GM12865 (cell line): ENCODE results near the gene PPP5C.
"Not testable (repeated sequence)": the region's sequence is repeated elsewhere in the genome, so short reads cannot be mapped to it uniquely, and the experiment has no call there.

ENCODE experiments used
- DNase-seq: peaks from one replicate; pipeline ENCODE4 v3.0.0; 2010; ENCODE audit warnings: low read depth
- H3K4me3 ChIP-seq: 2 replicates; pipeline ENCODE4 v1.5.1; 2011; ENCODE audit warnings: mild to moderate bottlenecking, low read depth, low read length, control low read depth
- TF ChIP-seq, protein P1 (sequence below): IDR thresholded peaks from 2 replicates; pipeline ENCODE4 v1.5.1; 2011; ENCODE audit warnings: low read length, control low read depth, low read depth, inconsistent platforms; ENCODE audit not compliant: insufficient read depth; ENCODE audit errors: missing control alignments

The PPP5C gene

DNA sequence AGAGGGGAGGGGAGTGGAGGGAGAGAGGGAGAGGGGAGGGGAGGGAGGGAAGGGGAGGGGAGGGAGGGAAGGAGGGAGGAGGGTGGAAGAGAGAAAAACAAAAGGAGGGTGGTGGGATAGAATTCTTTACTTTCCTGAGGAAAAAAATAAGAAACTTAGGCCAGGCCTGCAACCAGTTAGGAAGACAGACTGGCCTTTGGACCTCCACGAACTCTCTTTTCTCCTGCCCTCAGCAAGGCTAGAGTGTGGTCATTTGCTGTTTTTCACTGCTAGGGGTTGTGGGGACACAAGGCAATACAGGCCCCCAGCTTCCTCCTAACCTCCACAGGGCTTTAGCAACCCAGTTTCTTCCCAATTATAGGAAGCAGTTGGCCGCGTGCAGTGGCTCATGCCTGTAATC is 62.3 kb downstream of the PPP5C start:
- H3K4me3 ChIP-seq, result no peak overlapping the region
- TF ChIP-seq, protein P1, sequence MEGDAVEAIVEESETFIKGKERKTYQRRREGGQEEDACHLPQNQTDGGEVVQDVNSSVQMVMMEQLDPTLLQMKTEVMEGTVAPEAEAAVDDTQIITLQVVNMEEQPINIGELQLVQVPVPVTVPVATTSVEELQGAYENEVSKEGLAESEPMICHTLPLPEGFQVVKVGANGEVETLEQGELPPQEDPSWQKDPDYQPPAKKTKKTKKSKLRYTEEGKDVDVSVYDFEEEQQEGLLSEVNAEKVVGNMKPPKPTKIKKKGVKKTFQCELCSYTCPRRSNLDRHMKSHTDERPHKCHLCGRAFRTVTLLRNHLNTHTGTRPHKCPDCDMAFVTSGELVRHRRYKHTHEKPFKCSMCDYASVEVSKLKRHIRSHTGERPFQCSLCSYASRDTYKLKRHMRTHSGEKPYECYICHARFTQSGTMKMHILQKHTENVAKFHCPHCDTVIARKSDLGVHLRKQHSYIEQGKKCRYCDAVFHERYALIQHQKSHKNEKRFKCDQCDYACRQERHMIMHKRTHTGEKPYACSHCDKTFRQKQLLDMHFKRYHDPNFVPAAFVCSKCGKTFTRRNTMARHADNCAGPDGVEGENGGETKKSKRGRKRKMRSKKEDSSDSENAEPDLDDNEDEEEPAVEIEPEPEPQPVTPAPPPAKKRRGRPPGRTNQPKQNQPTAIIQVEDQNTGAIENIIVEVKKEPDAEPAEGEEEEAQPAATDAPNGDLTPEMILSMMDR, result no peak
- no peak for DNase-seq

DNA sequence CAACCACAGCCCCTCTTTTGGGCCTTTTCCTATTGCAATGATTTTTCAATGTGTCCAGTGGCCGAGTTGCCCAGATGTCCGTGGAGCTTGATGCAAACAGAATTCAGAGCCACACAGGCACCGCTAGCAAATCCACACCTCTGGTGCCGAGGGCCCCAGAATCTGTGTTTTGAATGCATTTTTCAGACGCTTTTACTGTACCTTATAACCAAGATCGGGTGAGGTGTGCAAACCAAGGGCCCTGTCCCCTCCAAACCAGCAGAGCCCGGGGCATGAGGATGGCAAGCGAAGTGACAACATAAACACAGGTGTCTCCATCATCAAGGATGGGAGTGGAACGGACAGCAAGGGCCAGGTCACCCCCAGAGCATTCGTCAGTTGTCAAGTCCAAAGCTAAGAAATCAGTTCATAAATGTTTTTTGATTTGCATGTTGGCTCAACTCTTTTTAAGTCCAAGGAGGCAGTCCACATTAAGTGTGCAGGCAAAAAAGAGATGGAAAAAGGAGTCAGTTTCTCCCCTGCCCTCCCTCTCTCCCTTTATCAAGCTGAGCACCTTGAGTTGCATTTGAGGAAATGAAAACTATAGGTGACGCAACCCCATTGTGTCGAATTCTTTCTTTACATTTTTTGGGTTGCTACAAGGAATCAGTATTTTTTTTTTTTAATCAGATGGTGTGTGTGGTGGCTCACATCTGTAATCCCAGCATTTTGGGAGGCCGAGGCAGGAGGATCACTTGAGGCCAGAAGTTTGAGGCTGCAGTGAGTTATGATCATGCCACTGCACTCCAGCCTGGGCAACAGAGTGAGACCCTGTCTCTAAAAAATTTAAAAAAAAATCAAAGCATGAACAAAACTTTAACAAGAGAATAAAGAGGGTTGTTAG is 63.6 kb downstream of the PPP5C start:
- DNase-seq, result no peak
- TF ChIP-seq, protein P1, result no peak
- H3K4me3 ChIP-seq, result no peak overlapping the region

DNA sequence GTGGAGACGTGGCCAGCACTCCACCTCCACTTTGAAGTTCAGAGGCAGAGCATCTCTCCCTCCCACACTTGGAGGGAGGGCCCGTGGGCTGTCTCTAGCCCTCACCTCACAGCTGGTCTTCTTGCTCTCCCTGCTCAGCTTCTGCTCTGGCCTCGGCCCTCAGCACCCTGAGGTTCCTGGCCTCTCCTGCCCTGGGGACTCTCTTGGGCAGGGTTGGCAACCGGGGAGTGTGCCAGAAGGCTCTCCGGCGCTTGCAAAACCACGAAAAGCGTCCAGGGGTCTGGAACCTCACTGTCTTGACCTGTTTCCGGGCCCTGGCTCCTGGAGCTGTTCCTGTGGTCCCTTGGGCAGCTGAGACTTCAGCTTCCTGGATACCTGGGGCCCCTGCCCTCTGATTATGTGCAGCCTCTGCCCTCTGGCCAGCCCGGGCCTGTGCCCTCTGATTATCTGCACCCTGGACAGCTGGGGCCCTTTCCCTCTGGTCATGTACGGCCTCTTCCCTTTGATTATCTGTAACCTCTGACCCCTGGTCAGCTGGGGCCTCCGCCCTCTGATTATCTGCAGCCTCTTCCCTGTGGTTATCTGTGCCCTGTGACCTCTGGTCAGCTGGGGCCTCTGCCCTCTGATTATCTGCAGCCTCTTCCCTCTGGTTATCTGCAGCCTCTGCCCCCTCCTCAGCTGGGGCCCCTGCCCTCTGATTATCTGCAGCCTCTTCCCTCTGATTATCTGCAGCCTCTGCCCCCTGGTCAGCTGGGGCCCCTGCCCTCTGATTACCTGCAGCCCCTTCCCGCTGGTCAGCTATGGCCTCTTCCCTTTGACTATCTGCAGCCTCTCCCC is 64.4 kb downstream of the PPP5C start:
- DNase-seq, result no peak
- no peak overlapping the region for H3K4me3 ChIP-seq
- TF ChIP-seq, protein P1, result no peak

DNA sequence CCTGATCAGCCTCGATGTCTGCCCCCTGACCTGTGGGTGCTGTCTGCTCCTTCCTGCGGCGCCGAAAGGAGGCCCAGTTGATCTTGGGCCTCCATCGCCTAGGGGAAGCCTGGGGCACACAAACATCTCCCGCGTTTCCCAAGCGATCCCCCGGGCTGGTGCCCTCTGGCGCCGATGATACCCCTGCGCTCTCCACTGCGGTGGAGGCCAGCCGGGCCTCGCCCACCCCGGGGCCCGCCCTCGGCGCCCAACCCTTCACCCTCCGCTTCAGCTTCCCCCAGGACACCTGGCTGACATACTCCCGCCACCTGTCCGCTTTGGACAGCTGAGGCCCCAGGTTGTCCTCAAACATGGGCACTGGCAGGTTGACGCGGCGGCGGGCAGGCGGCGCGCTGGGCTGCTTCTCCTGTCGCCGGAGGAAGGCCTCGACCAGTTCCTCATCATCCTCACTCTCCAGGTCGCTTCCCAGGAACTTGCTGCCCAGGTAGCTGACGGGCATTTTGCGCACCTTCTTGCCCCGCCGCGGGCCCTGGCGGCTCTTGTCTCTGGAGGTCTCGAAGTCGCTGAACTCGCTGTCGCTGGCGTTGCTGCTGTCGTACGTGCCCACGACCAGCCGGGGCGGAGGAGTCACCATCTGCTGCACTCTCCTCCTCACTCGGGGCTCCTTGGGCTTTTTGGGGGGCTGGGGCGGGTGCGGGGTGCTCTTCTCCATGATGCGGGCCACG is 65.2 kb downstream of the PPP5C start:
- no peak overlapping the region for H3K4me3 ChIP-seq
- TF ChIP-seq, protein P1, result no peak
- DNase-seq, result no peak

DNA sequence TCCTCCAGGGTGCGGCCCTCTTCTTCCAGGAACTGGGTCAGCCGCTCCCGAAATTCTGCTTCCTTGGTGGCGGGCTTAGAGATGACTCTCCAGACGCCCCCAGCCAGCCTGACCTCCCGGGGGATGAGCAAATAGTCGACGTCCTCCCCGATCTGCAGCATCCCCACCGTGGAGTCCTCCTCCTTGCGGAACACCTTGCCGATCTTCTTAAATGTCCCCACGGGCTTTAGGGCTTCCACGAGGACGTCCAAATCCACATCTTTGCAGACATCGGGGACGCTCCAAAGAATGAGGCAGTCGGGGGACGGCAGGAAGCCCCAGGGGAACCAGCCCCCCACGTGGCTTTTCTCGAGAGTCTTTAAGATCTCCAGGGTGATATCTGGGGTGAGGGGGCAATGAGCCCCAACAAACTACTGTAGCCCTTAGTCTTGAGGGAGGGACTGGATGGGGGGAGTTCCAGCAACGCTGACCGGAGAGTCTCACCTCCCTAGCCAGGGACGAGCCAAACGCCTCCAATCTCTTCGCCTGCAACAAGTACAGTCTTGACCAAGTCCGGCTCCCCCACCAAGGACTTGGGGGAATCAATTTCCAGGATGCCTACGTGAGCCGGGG is 65.9 kb downstream of the PPP5C start:
- H3K4me3 ChIP-seq, result no peak overlapping the region
- TF ChIP-seq, protein P1, result no peak
- no peak for DNase-seq

DNA sequence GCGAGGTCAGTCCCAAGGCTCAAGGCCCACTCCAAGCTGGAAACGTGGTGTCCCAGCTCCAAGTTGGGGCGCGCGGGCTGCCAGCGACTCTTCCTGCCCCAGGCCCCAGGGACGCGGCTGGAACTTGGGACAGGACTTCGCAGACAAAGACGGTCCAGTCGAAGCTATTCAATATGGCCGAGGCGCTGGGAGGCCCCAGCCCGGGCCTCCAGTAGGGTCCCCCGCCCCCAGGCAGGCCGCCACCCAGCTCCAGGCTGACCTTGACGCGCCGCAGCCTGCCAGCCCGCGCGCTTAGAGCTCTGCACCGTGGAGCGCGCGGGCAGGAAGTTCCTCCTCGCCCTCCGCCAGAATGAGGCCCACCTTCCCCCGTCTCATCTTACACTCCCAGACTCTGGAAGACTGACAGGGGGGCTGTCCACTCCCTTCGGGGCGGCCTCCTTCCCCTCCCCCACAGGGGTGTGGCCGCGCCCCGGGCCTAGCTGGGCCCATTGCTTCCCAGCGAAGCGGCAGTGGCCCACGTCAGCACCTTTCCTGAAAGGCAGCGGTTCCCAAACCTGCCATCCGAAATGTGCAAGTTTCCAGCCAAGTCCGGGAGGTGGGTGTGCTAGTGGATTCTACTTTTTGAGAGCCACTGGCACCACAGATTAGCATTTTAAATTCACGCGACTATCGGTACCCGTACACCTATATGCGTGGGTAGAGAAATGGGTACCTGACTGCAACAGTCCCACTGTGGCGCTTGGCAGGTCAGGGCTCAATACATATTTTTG is 66.6 kb downstream of the PPP5C start, which contains the start of gene CCDC8:
Gene CCDC8 (minus strand): TSS at position 303 of the 770 bp plus-strand sequence. CDS start 754 bp downstream, outside the sequence.
- TF ChIP-seq, protein P1, result no peak
- DNase-seq, result no peak
- no peak within 1 kb of the TSS for H3K4me3 ChIP-seq

DNA sequence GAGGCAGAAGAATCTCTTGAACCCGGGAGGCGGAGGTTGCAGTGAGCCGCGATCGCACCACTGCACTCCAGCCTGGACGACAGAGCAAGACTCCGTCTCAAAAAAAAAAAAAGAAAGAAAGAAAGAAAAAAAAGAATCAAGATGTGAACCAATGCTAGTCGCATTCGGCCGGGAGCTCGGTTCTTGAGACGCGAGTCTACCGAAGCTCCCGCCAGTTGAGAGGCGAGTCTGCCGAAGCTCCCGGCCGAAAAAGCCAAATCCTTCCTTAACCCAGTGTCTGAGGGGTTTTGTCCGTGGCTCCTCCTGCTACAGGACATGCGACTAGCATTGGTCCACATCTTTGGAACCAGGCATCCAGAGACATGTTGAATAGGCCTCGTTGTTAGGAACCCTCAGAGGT is 68.0 kb downstream of the PPP5C start:
- not testable (repeated sequence) for DNase-seq

DNA sequence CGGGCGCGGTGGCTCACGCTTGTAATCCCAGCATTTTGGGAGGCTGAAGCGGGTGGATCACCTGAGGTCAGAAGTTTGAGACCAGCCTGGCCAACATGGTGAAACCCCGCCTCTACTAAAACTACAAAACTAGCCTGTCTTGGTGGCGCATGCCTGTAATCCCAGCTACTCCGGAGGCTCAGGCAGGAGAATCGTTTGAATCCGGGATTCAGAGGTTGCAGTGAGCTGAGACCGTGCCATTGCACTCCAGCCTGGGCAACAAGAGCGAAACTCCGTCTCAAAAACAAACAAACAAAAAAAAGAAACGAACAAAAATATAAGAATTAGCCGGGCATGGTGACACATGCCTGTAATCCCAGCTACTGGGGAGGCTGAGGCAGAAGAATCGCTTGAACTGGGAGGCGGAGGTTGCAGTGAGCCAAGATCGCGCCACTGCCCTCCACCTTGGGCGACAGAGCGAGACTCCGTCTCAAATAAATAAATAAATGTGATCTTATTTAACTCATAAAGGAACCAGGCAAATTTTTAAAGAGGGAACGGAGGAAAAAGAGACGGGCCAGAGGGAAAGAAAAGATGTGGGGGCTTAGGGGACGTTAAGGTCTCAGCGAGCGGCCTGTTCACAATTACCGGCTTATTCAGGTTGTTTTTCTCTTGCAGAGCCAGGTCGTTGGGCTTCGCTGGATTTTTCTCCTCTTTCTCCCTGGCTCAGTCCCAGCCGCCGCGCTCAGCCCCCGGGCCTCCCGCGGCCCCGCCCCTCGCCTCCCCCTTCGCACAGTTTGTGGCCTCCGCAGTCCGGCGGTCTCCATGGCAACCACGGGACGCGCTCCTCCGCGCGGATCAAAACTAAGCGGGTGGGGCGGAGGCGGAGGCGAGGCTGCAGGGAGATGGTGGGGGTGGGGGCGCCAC is 69.2 kb downstream of the PPP5C start:
- not testable (repeated sequence) for DNase-seq, H3K4me3 ChIP-seq

More for the DNA sequence above, 68.0 kb downstream of the PPP5C start:
- H3K4me3 ChIP-seq, result not testable (repeated sequence)
